Measurements from ENCODE around the gene SH3PXD2A.

SH3PXD2A gene

GRCh38 chr10:103696411-103697145 is 158.8 kb downstream of the SH3PXD2A start:
- DNase-seq = peak in 1 of 4 experiments; percentile 38

- no peak for DNase-seq
Observed at GRCh38 chr10:103696094-103696410, 159.3 kb downstream of the SH3PXD2A start.

GRCh38 chr10:103695584-103696005 is 159.8 kb downstream of the SH3PXD2A start:
- DNase-seq = no peak

- no peak for DNase-seq
Observed at GRCh38 chr10:103693812-103694205, 161.6 kb downstream of the SH3PXD2A start.

GRCh38 chr10:103692952-103693811 is 162.2 kb downstream of the SH3PXD2A start:
- DNase-seq = peak in 1 of 4 experiments; percentile 32

- DNase-seq = no peak
Observed at GRCh38 chr10:103692436-103692951, 162.9 kb downstream of the SH3PXD2A start.

- no peak for DNase-seq
Observed at GRCh38 chr10:103691723-103692435, 163.5 kb downstream of the SH3PXD2A start.

GRCh38 chr10:103691267-103691666 is 164.1 kb downstream of the SH3PXD2A start:
- no peak for DNase-seq

GRCh38 chr10:103690281-103690680 is 165.1 kb downstream of the SH3PXD2A start:
- DNase-seq = no peak

- no peak for DNase-seq
Observed at GRCh38 chr10:103688491-103688890, 166.9 kb downstream of the SH3PXD2A start.

GRCh38 chr10:103687718-103688117 is 167.7 kb downstream of the SH3PXD2A start:
- DNase-seq = no peak

- DNase-seq = no peak
Observed at GRCh38 chr10:103687172-103687571, 168.2 kb downstream of the SH3PXD2A start.

- peak; percentile 54 to 74 (median 67) for DNase-seq
Observed at GRCh38 chr10:103685880-103686669, 169.3 kb downstream of the SH3PXD2A start.

GRCh38 chr10:103683851-103684250 is 171.5 kb downstream of the SH3PXD2A start:
- DNase-seq = no peak

GRCh38 chr10:103682631-103683030 is 172.7 kb downstream of the SH3PXD2A start:
- no peak for DNase-seq

GRCh38 chr10:103681617-103682399 is 173.6 kb downstream of the SH3PXD2A start:
- DNase-seq = no peak

- DNase-seq = no peak
Observed at GRCh38 chr10:103680869-103681236, 174.5 kb downstream of the SH3PXD2A start.

- DNase-seq = no peak
Observed at GRCh38 chr10:103679096-103679790, 176.1 kb downstream of the SH3PXD2A start.

- peak; percentile 23 to 72 (median 59) for DNase-seq
Observed at GRCh38 chr10:103678178-103678526, 177.2 kb downstream of the SH3PXD2A start.

GRCh38 chr10:103677486-103678177 is 177.7 kb downstream of the SH3PXD2A start:
- no peak for DNase-seq
